ENCODE results near the gene ERC2. TPM values are rescaled to one million over a fixed set of nuclear protein-coding genes. Genes with fewer than 3 reads are reported as not detected.

Gene ERC2
- total RNA-seq, 1 donor from 2014 or later = 0.11 TPM

- Histone ChIP-seq H3K27me3 (no peaks in the 10 kb centered on the region), H3K36me3 (no peaks in the 10 kb centered on the region), H3K4me1 (no peaks in the 10 kb centered on the region), H3K4me3 (no peak overlapping the region), H3K27ac (no peak overlapping the region), H3K9me3 (no peaks in the 10 kb centered on the region)
- no peak for TF ChIP-seq CTCF (IDR thresholded peaks at IDR 0.05)
- intact Hi-C loops (cut with DNase I) = no loop called here
- DNase-seq (ENCODE audit: low spot score in 2 of 2) = no peak
Observed at GRCh38 chr3:55897573-55898224, 570.6 kb downstream of the ERC2 start.

GRCh38 chr3:55895897-55896566, 572.2 kb downstream of the ERC2 start:
- Histone ChIP-seq H3K4me1 (no peaks in the 10 kb centered on the region), H3K9me3 (no peaks in the 10 kb centered on the region), H3K27me3 (no peaks in the 10 kb centered on the region), H3K27ac (no peak overlapping the region), H3K4me3 (no peak overlapping the region), H3K36me3 (no peaks in the 10 kb centered on the region)
- intact Hi-C loops (cut with DNase I) = no loop called here
- TF ChIP-seq CTCF (IDR thresholded peaks at IDR 0.05) = no peak
- no peak for DNase-seq (ENCODE audit: low spot score in 2 of 2)

GRCh38 chr3:55894605-55895004, 573.7 kb downstream of the ERC2 start:
- intact Hi-C loops (cut with DNase I) = no loop called here

GRCh38 chr3:55893045-55893664, 575.1 kb downstream of the ERC2 start:
- Histone ChIP-seq H3K36me3 (no peaks in the 10 kb centered on the region), H3K4me3 (no peak overlapping the region), H3K9me3 (no peaks in the 10 kb centered on the region), H3K4me1 (no peaks in the 10 kb centered on the region), H3K27me3 (no peaks in the 10 kb centered on the region), H3K27ac (no peak overlapping the region)
- no peak for DNase-seq (ENCODE audit: low spot score in 2 of 2)
- TF ChIP-seq CTCF (IDR thresholded peaks at IDR 0.05) = no peak
- intact Hi-C loops (cut with DNase I) = no loop called here

More at GRCh38 chr3:55894605-55895004, 573.7 kb downstream of the ERC2 start:
- H3K27me3 ChIP-seq = no peaks in the 10 kb centered on the region
- no peak for TF ChIP-seq CTCF (IDR thresholded peaks at IDR 0.05)
- DNase-seq (ENCODE audit: low spot score in 2 of 2) = no peak
- H3K27ac ChIP-seq = no peak overlapping the region
- no peaks in the 10 kb centered on the region for H3K4me1 ChIP-seq
- H3K36me3 ChIP-seq = no peaks in the 10 kb centered on the region
- no peaks in the 10 kb centered on the region for H3K9me3 ChIP-seq
- H3K4me3 ChIP-seq = no peak overlapping the region

GRCh38 chr3:55891106-55891505, 577.2 kb downstream of the ERC2 start:
- intact Hi-C loops (cut with DNase I) = no loop called here
- H3K4me3 ChIP-seq = no peak overlapping the region
- H3K4me1 ChIP-seq = no peaks in the 10 kb centered on the region
- H3K27me3 ChIP-seq = no peaks in the 10 kb centered on the region
- no peak for TF ChIP-seq CTCF (IDR thresholded peaks at IDR 0.05)
- H3K36me3 ChIP-seq = no peaks in the 10 kb centered on the region
- DNase-seq (ENCODE audit: low spot score in 2 of 2) = no peak
- no peak overlapping the region for H3K27ac ChIP-seq
- no peaks in the 10 kb centered on the region for H3K9me3 ChIP-seq
